HG03432 (cell line): Measurements from ENCODE around the gene CTXND2.

ENCODE experiments used
- ATAC-seq: cut with Tn5 transposase; IDR thresholded peaks from one replicate; pipeline ENCODE4 v1.9.1; 2021; ENCODE audit warnings: mild to moderate bottlenecking, moderate library complexity; ENCODE audit not compliant: unreplicated experiment

CTXND2 gene

GRCh38 chr1:150957666-150958065 is 70.7 kb downstream of the CTXND2 start:
- no peak for ATAC-seq

DNA sequence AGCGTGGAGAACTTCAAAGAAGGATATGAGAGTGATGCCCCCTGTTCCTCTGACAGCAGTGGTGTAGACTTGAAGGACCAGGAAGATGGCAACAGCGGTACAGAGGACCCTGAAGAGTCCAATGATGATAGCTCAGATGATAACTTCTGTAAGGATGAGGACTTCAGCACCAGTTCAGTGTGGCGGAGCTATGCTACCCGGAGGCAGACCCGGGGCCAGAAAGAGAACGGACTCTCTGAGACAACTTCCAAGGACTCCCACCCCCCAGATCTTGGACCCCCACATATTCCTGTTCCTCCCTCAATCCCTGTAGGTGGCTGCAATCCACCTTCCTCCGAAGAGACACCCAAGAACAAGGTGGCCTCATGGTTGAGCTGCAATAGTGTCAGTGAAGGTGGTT is 73.7 kb downstream of the CTXND2 start:
- ATAC-seq, result no peak

GRCh38 chr1:150961756-150962155 is 74.8 kb downstream of the CTXND2 start:
- ATAC-seq, result no peak
